ENCODE data around the gene PLCL1. TPM values are rescaled to one million over a fixed set of nuclear protein-coding genes. Genes with fewer than 3 reads are reported as not detected.

The PLCL1 gene
- total RNA-seq, 3 donors from 2014 or later = 1.6 to 10.6 (median 2.0) TPM

DNA sequence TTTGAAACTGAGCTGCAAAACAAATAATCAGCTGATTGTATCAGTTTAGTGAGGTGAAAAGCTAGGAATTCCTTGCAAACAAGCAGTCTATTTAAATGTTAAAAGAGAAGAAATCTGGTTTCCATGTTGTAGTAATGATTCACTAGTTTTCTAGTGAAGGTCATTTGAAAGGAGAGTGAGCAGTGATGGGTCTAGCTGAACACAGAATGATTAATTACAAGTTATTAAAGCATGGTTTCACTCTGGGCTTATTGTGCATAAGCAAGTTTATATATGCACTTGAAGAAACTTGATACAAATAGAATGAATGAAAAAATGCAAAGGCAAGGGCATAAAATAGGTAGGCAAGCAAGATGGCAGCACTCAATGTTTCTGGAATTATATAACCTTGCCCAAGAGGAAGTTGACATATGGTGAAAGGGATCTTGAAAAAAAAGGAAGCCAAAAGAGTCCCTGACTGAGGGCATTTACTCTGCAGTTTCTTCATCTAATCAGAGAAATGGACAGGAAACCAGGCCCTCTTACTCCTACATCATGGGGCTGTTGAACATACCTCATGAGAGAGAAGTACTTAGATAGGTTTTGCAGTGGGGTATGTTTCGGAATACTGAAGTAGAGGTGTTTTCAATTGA is 53.2 kb downstream of the PLCL1 start:
- no peaks in the 10 kb centered on the region for H3K9me3 ChIP-seq
- H3K36me3 ChIP-seq (ENCODE audit: low read depth) = no peaks in the 10 kb centered on the region
- DNase-seq = no peak
- intact Hi-C loops (cut with DNase I, micrococcal nuclease) = no loop called here
- no peak for ATAC-seq
- TF ChIP-seq, protein P1, sequence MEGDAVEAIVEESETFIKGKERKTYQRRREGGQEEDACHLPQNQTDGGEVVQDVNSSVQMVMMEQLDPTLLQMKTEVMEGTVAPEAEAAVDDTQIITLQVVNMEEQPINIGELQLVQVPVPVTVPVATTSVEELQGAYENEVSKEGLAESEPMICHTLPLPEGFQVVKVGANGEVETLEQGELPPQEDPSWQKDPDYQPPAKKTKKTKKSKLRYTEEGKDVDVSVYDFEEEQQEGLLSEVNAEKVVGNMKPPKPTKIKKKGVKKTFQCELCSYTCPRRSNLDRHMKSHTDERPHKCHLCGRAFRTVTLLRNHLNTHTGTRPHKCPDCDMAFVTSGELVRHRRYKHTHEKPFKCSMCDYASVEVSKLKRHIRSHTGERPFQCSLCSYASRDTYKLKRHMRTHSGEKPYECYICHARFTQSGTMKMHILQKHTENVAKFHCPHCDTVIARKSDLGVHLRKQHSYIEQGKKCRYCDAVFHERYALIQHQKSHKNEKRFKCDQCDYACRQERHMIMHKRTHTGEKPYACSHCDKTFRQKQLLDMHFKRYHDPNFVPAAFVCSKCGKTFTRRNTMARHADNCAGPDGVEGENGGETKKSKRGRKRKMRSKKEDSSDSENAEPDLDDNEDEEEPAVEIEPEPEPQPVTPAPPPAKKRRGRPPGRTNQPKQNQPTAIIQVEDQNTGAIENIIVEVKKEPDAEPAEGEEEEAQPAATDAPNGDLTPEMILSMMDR (IDR thresholded peaks at IDR 0.05) = no peak
- H3K4me3 ChIP-seq = no peak overlapping the region
- no peaks in the 10 kb centered on the region for H3K4me1 ChIP-seq (ENCODE audit: low read depth)

DNA sequence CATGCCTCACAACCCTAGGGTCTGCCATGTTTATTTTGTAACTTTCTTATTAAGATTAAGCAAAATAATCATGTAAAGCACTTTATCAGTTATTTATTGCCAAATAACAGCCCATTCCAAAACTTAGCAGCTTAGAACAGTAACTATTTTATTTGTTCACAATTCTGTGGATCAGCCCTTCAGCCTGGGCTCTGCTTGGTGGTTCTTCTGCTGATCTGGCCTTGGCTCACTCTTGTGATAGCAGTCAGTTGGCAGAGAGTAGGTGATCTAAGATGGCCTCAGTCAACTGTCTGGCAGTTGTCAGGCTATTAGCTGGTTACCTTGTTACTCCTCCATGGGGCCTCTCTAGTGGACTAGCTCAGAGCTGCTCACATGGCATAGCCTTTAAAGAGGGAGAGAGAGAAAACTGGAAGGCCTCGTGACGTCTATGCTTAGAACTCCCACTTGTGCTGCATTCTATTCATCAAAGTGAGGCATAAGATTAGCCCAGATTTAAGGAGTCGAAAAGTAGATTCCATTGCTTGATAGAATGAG is 54.3 kb downstream of the PLCL1 start:
- Histone ChIP-seq H3K4me3 (no peak overlapping the region), H3K36me3 (ENCODE audit: low read depth) (no peaks in the 10 kb centered on the region)
- ATAC-seq = no peak

DNA sequence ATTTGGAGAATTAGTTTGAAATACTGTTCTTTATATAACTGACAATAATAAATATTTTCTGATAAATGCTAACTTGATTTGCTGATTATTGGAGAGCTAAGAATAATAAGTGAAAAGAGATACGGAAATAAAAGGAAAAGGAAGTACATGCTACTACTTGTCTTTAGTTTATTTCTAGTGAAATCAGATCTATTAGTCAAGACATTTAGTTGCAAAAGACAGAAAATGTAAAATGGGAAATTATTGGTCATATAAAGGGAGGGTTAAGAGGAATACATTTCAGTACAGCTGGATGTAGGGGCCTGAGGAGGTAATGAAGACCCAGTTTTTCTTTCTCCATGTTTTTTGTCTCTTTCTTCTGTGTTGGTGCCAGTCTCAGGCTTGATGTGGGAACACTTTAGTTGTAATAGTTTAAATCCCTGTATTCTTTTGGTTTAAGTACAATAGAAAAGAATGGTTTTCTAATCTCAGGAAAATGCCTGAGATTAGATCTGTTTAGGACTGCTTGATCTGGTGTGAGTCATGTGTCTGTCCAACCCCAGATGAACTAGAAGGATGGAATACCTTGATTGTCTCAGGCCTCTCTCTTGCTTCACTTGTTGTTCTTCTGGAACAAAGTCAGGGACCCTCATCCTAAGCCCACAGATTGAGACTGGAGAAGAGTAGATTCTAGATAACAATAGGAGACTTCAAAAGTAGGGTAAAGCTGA is 58.0 kb downstream of the PLCL1 start:
- Histone ChIP-seq H3K36me3 (ENCODE audit: low read depth) (no peaks in the 10 kb centered on the region), H3K4me1 (ENCODE audit: low read depth) (no peaks in the 10 kb centered on the region), H3K4me3 (no peak overlapping the region), H3K9me3 (no peaks in the 10 kb centered on the region)
- TF ChIP-seq, protein P1 (IDR thresholded peaks at IDR 0.05) = no peak
- intact Hi-C loops (cut with DNase I, micrococcal nuclease) = no loop called here
- DNase-seq (no peak), ATAC-seq (no peak)

More for the DNA sequence above, 54.3 kb downstream of the PLCL1 start:
- Histone ChIP-seq H3K9me3 (no peaks in the 10 kb centered on the region), H3K4me1 (ENCODE audit: low read depth) (no peaks in the 10 kb centered on the region)
- intact Hi-C loops (cut with DNase I, micrococcal nuclease) = no loop called here
- DNase-seq = no peak
- TF ChIP-seq, protein P1 (IDR thresholded peaks at IDR 0.05) = no peak

DNA sequence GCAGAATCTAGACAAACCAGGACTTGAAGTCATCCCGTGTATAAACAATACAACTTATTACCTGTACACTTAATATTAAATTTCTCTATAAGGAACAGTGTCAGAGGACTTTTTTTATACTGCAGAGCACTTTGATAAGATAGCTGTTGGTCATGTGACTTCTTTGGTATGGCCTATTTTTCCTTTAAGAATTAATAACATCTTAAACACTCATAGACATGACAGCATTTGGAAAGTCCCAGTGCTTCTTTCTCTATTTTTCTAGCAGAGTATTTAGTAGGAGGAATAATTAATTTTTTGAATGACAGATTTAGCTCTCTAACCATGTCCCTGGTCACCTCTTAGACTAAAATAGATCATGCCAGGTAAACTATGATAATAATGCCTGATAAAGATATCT is 59.4 kb downstream of the PLCL1 start:
- intact Hi-C loops (cut with DNase I, micrococcal nuclease) = no loop called here
- ATAC-seq (no peak), DNase-seq (no peak)
- H3K4me1 ChIP-seq (ENCODE audit: low read depth) = no peaks in the 10 kb centered on the region
- no peaks in the 10 kb centered on the region for H3K36me3 ChIP-seq (ENCODE audit: low read depth)
- no peaks in the 10 kb centered on the region for H3K9me3 ChIP-seq
- TF ChIP-seq, protein P1 (IDR thresholded peaks at IDR 0.05) = no peak
- H3K4me3 ChIP-seq = no peak overlapping the region

DNA sequence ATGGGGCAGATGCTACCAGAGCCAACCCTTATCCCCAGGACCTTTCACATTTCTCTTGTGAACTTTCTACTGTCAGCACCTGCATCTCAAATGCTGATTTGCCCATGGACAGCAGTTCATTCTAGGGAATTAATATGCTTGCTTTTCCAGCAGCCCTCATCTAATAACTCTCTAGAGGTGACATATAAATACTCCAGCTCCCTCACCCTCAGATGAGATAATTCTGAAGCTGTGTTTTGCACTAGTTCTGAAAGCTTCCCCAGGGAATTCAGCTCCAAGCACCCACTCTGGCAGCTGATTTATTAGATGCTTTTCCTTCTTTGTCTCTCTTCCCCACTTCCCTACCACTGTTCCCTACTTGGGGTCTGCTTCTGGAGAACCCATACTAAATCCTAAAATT is 62.1 kb downstream of the PLCL1 start:
- DNase-seq = no peak
- ATAC-seq = no peak

More for the DNA sequence above, 62.1 kb downstream of the PLCL1 start:
- TF ChIP-seq, protein P1 (IDR thresholded peaks at IDR 0.05) = no peak
- no peaks in the 10 kb centered on the region for H3K9me3 ChIP-seq
- H3K36me3 ChIP-seq (ENCODE audit: low read depth) = no peaks in the 10 kb centered on the region
- H3K4me1 ChIP-seq (ENCODE audit: low read depth) = no peaks in the 10 kb centered on the region
- intact Hi-C loops (cut with DNase I, micrococcal nuclease) = no loop called here
- H3K4me3 ChIP-seq = no peak overlapping the region

Measured in mucosa of descending colon (tissue), 3 donors.